ENCODE results near the gene ARHGEF6. TPM values are rescaled to one million over a fixed set of nuclear protein-coding genes. Genes with fewer than 3 reads are reported as not detected.

ARHGEF6 gene
- total and polyA plus RNA-seq, 2 experiments from 2014 or later, result 4.3 to 7.7 TPM

- WGBS, 2 experiments (ENCODE audit: low coverage in 1 of 2, low lambda C conversion rate in 2 of 2, missing lambda C conversion rate in 2 of 2), result 65 to 81% methylated on average over 7 to 8 of the region's 8 CpGs
- in situ Hi-C loops (cut with MboI), result no loop called here
- DNase-seq, result no peak
These were observed 33.4 kb downstream of the ARHGEF6 start for GRCh38 chrX:136747003-136747986.

GRCh38 chrX:136745215-136746173 is 35.2 kb downstream of the ARHGEF6 start:
- no peak overlapping the region for H2AFZ ChIP-seq
- H3K36me3 ChIP-seq (ENCODE audit: low read depth), result no peaks in the 10 kb centered on the region
- no peak overlapping the region for H3K9ac ChIP-seq
- no peaks in the 10 kb centered on the region for H3K79me2 ChIP-seq (ENCODE audit: insufficient read depth)
- H3K9me3 ChIP-seq (ENCODE audit: low read depth), result no peaks in the 10 kb centered on the region
- WGBS, 2 experiments (ENCODE audit: low coverage in 1 of 2, low lambda C conversion rate in 2 of 2, missing lambda C conversion rate in 2 of 2), result 94 to 99% methylated on average over 7 of the region's 7 CpGs
- H4K20me1 ChIP-seq (ENCODE audit: insufficient read depth), result no peaks in the 10 kb centered on the region
- H3K4me3 ChIP-seq, result no peak overlapping the region
- no peaks in the 10 kb centered on the region for H3K27me3 ChIP-seq (replicated peaks; ENCODE audit: insufficient read depth)
- no peaks in the 10 kb centered on the region for H3K4me1 ChIP-seq (ENCODE audit: insufficient read depth)
- in situ Hi-C loops (cut with MboI), result no loop called here
- no peak overlapping the region for H3K27ac ChIP-seq
- no peak overlapping the region for H3K4me2 ChIP-seq (ENCODE audit: unreplicated experiment)
- no peaks in the 10 kb centered on the region for H3F3A ChIP-seq (ENCODE audit: insufficient read depth)
- no peaks in the 10 kb centered on the region for H3K9me2 ChIP-seq (ENCODE audit: insufficient read depth)
- TF ChIP-seq EZH2 (IDR thresholded peaks at IDR 0.05; ENCODE audit: insufficient read depth, poor library complexity, severe bottlenecking) (no peak), EZH2phosphoT487 (IDR thresholded peaks at IDR 0.05; ENCODE audit: insufficient read depth, low read depth) (no peak)
- DNase-seq, result no peak

More at GRCh38 chrX:136747003-136747986, 33.4 kb downstream of the ARHGEF6 start:
- no peak overlapping the region for H3K4me3 ChIP-seq
- no peak overlapping the region for H3K4me2 ChIP-seq (ENCODE audit: unreplicated experiment)
- H3K27me3 ChIP-seq (replicated peaks; ENCODE audit: insufficient read depth), result no peaks in the 10 kb centered on the region
- H3K9ac ChIP-seq, result no peak overlapping the region
- no peaks in the 10 kb centered on the region for H3K79me2 ChIP-seq (ENCODE audit: insufficient read depth)
- no peaks in the 10 kb centered on the region for H3F3A ChIP-seq (ENCODE audit: insufficient read depth)
- no peak for TF ChIP-seq EZH2phosphoT487 (IDR thresholded peaks at IDR 0.05; ENCODE audit: insufficient read depth, low read depth)
- H4K20me1 ChIP-seq (ENCODE audit: insufficient read depth), result no peaks in the 10 kb centered on the region
- H3K9me3 ChIP-seq (ENCODE audit: low read depth), result no peaks in the 10 kb centered on the region
- no peaks in the 10 kb centered on the region for H3K36me3 ChIP-seq (ENCODE audit: low read depth)
- no peaks in the 10 kb centered on the region for H3K4me1 ChIP-seq (ENCODE audit: insufficient read depth)
- H3K9me2 ChIP-seq (ENCODE audit: insufficient read depth), result no peaks in the 10 kb centered on the region
- H3K27ac ChIP-seq, result no peak overlapping the region
- no peak overlapping the region for H2AFZ ChIP-seq

GRCh38 chrX:136742721-136743379 is 37.9 kb downstream of the ARHGEF6 start:
- Histone ChIP-seq H4K20me1 (ENCODE audit: insufficient read depth) (no peaks in the 10 kb centered on the region), H3K9ac (no peak overlapping the region), H3K36me3 (ENCODE audit: low read depth) (no peaks in the 10 kb centered on the region), H3K4me1 (ENCODE audit: insufficient read depth) (no peaks in the 10 kb centered on the region), H3K79me2 (ENCODE audit: insufficient read depth) (no peaks in the 10 kb centered on the region), H3K27ac (no peak overlapping the region), H3K9me3 (ENCODE audit: low read depth) (no peaks in the 10 kb centered on the region), H3K27me3 (replicated peaks; ENCODE audit: insufficient read depth) (no peaks in the 10 kb centered on the region), H2AFZ (no peak overlapping the region), H3F3A (ENCODE audit: insufficient read depth) (no peaks in the 10 kb centered on the region), H3K4me3 (no peak overlapping the region), H3K9me2 (ENCODE audit: insufficient read depth) (no peaks in the 10 kb centered on the region), H3K4me2 (ENCODE audit: unreplicated experiment) (no peak overlapping the region)
- TF ChIP-seq EZH2 (IDR thresholded peaks at IDR 0.05; ENCODE audit: insufficient read depth, poor library complexity, severe bottlenecking), result no peak
- no peak for TF ChIP-seq EZH2phosphoT487 (IDR thresholded peaks at IDR 0.05; ENCODE audit: insufficient read depth, low read depth)
- in situ Hi-C loops (cut with MboI), result no loop called here
- DNase-seq, result no peak
- WGBS, 2 experiments (ENCODE audit: low coverage in 1 of 2, low lambda C conversion rate in 2 of 2, missing lambda C conversion rate in 2 of 2), result 96 to 97% methylated on average over 7 of the region's 7 CpGs
